ENCODE data around the gene ADARB2.

Gene ADARB2

GRCh38 chr10:1661416-1661815 lies 75.9 kb downstream of the ADARB2 start:
- DNase-seq, result no peak

- no peak for DNase-seq
These were observed 76.5 kb downstream of the ADARB2 start for GRCh38 chr10:1660815-1661214.

- no peak for DNase-seq
These were observed 76.9 kb downstream of the ADARB2 start for GRCh38 chr10:1660386-1660785.

GRCh38 chr10:1659221-1659791 lies 78.0 kb downstream of the ADARB2 start:
- DNase-seq, result no peak

GRCh38 chr10:1658658-1659057 lies 78.7 kb downstream of the ADARB2 start:
- DNase-seq, result no peak

GRCh38 chr10:1657479-1657878 lies 79.8 kb downstream of the ADARB2 start:
- no peak for DNase-seq

GRCh38 chr10:1655367-1655766 lies 82.0 kb downstream of the ADARB2 start:
- DNase-seq, result no peak

GRCh38 chr10:1654811-1655356 lies 82.4 kb downstream of the ADARB2 start:
- DNase-seq, result no peak

GRCh38 chr10:1654247-1654646 lies 83.1 kb downstream of the ADARB2 start:
- no peak for DNase-seq

- DNase-seq, result no peak
These were observed 84.0 kb downstream of the ADARB2 start for GRCh38 chr10:1653321-1653720.

- no peak for DNase-seq
These were observed 85.2 kb downstream of the ADARB2 start for GRCh38 chr10:1652151-1652550.

GRCh38 chr10:1651270-1651966 lies 85.9 kb downstream of the ADARB2 start:
- DNase-seq, result no peak

GRCh38 chr10:1650542-1651269 lies 86.6 kb downstream of the ADARB2 start:
- no peak for DNase-seq

- DNase-seq, result no peak
These were observed 88.7 kb downstream of the ADARB2 start for GRCh38 chr10:1648648-1649047.

- no peak for DNase-seq
These were observed 91.0 kb downstream of the ADARB2 start for GRCh38 chr10:1646332-1646731.

GRCh38 chr10:1645896-1646295 lies 91.4 kb downstream of the ADARB2 start:
- no peak for DNase-seq

GRCh38 chr10:1644191-1644711 lies 93.1 kb downstream of the ADARB2 start:
- no peak for DNase-seq

- no peak for DNase-seq
These were observed 93.5 kb downstream of the ADARB2 start for GRCh38 chr10:1643908-1644179.

- no peak for DNase-seq
These were observed 94.0 kb downstream of the ADARB2 start for GRCh38 chr10:1643161-1643907.

GRCh38 chr10:1642600-1643160 lies 94.6 kb downstream of the ADARB2 start:
- DNase-seq, result no peak

- DNase-seq, result no peak
These were observed 95.9 kb downstream of the ADARB2 start for GRCh38 chr10:1641402-1641801.

GRCh38 chr10:1638889-1639419 lies 98.4 kb downstream of the ADARB2 start:
- no peak for DNase-seq

- no peak for DNase-seq
These were observed 102.0 kb downstream of the ADARB2 start for GRCh38 chr10:1635340-1635739.
